ENCODE data around the gene RIMBP3C.
"Not testable (repeated sequence)": the region's sequence is repeated elsewhere in the genome, so short reads cannot be mapped to it uniquely, and the experiment has no call there.

DNA sequence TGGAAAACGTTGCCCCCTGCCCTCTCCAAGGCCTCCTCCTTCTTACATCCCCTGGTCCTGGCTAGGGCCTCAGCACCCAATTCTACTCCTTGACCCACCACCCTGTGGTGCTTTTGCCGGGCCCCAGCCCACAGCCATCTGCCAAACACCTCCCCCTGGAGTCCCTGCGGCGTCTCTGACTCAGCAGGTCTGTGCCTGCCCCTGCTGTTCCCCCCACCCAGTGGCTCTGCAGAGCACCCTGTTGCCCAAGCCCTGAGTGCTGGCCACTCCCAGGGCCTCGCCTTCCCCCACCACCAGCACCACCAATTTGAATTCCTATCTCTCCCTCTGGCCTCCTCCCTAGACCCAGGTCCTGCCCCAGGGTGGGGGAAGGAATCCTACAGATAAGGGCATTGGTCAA is 19.7 kb downstream of the RIMBP3C start:
- TF ChIP-seq, protein P1, sequence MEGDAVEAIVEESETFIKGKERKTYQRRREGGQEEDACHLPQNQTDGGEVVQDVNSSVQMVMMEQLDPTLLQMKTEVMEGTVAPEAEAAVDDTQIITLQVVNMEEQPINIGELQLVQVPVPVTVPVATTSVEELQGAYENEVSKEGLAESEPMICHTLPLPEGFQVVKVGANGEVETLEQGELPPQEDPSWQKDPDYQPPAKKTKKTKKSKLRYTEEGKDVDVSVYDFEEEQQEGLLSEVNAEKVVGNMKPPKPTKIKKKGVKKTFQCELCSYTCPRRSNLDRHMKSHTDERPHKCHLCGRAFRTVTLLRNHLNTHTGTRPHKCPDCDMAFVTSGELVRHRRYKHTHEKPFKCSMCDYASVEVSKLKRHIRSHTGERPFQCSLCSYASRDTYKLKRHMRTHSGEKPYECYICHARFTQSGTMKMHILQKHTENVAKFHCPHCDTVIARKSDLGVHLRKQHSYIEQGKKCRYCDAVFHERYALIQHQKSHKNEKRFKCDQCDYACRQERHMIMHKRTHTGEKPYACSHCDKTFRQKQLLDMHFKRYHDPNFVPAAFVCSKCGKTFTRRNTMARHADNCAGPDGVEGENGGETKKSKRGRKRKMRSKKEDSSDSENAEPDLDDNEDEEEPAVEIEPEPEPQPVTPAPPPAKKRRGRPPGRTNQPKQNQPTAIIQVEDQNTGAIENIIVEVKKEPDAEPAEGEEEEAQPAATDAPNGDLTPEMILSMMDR (conservative IDR thresholded peaks at IDR 0.05; ENCODE audit: low read depth, low read length): not testable (repeated sequence)
- not testable (repeated sequence) for TF ChIP-seq EZH2 (IDR thresholded peaks at IDR 0.05; ENCODE audit: borderline replicate concordance, low read depth, low read length, poor library complexity, severe bottlenecking)
